ENCODE data around the gene GRIK4. TPM values are rescaled to one million over a fixed set of nuclear protein-coding genes. Genes with fewer than 3 reads are reported as not detected.

The GRIK4 gene
- total and polyA plus RNA-seq, 2 donors from 2014 or later, result 0.25 TPM; not detected in 1

DNA sequence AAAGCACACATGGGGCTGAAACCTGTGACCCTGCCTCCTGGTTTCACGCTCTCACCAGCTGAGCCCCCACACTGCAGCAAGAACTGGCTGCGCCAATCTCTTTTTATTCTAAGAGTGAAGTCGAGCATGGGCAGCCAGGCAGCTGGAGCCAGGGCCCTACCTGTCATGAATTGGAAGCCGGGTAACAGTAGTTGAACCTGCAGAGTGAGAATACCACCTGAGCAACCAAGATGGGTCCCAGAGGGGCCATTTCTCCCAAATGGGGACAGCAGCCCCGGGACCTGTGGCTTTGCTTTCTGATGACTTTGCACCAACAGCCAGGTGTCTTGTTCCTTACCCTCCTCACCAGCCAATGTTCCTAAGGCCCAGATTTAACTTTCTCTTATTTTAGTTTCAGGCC is 178.9 kb downstream of the GRIK4 start:
- Histone ChIP-seq H3K4me3 (ENCODE audit: low read length in 3 of 3) (no peak overlapping the region), H3K27ac (ENCODE audit: low read depth in 2 of 2, low read length in 2 of 2) (no peak overlapping the region), H3K36me3 (ENCODE audit: control insufficient read depth in 2 of 3, insufficient read depth in 3 of 3, low read length in 3 of 3) (no peaks in the 10 kb centered on the region), H3K9ac (ENCODE audit: low read length in 3 of 3) (no peak overlapping the region), H3K9me3 (ENCODE audit: control insufficient read depth in 2 of 3, insufficient read depth in 1 of 3, low read length in 3 of 3) (no peaks in the 10 kb centered on the region), H3K4me1 (ENCODE audit: control insufficient read depth in 2 of 3, insufficient read depth in 2 of 3, low read depth in 1 of 3, low read length in 3 of 3) (no peaks in the 10 kb centered on the region), H3K27me3 (ENCODE audit: control insufficient read depth, insufficient read depth, low read length) (no peaks in the 10 kb centered on the region)
- peak in 1 of 5 donors; percentile 39 for DNase-seq
- intact Hi-C loops (cut with DNase I), result no loop called here
- TF ChIP-seq, protein P1, sequence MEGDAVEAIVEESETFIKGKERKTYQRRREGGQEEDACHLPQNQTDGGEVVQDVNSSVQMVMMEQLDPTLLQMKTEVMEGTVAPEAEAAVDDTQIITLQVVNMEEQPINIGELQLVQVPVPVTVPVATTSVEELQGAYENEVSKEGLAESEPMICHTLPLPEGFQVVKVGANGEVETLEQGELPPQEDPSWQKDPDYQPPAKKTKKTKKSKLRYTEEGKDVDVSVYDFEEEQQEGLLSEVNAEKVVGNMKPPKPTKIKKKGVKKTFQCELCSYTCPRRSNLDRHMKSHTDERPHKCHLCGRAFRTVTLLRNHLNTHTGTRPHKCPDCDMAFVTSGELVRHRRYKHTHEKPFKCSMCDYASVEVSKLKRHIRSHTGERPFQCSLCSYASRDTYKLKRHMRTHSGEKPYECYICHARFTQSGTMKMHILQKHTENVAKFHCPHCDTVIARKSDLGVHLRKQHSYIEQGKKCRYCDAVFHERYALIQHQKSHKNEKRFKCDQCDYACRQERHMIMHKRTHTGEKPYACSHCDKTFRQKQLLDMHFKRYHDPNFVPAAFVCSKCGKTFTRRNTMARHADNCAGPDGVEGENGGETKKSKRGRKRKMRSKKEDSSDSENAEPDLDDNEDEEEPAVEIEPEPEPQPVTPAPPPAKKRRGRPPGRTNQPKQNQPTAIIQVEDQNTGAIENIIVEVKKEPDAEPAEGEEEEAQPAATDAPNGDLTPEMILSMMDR (IDR thresholded peaks at IDR 0.05; ENCODE audit: borderline replicate concordance, extremely low read depth, insufficient read depth), result no peak
- FAIRE-seq, result no peak

DNA sequence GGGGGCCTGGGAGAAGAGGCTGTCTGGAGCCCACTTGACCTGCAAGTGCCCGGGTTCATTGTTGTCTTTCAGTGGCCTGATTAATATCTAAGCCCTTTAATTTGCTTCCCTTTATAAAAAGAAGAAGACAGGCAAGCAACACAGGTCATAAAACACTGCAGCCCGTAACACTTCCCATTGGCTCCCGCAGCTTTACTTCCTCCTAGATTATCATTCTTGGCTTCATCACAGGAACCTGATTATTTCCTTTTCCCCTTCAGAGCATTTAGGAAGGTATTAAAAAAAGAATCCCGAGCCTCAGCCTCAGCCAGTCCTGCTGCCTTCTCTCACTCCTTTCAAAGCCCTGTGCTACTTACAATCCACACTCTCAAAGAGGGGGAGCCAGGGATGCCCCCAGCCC is 183.2 kb downstream of the GRIK4 start:
- H3K4me1 ChIP-seq (ENCODE audit: control insufficient read depth in 2 of 3, insufficient read depth in 2 of 3, low read depth in 1 of 3, low read length in 3 of 3), result no peaks in the 10 kb centered on the region
- H3K4me3 ChIP-seq (ENCODE audit: low read length in 3 of 3), result no peak overlapping the region
- H3K27ac ChIP-seq (ENCODE audit: low read depth in 2 of 2, low read length in 2 of 2), result no peak overlapping the region
- H3K27me3 ChIP-seq (ENCODE audit: control insufficient read depth, insufficient read depth, low read length), result no peaks in the 10 kb centered on the region
- H3K9ac ChIP-seq (ENCODE audit: low read length in 3 of 3), result no peak overlapping the region
- H3K9me3 ChIP-seq (ENCODE audit: control insufficient read depth in 2 of 3, insufficient read depth in 1 of 3, low read length in 3 of 3), result no peaks in the 10 kb centered on the region
- H3K36me3 ChIP-seq (ENCODE audit: control insufficient read depth in 2 of 3, insufficient read depth in 3 of 3, low read length in 3 of 3), result no peaks in the 10 kb centered on the region
- intact Hi-C loops (cut with DNase I), result no loop called here
- TF ChIP-seq, protein P1 (IDR thresholded peaks at IDR 0.05; ENCODE audit: borderline replicate concordance, extremely low read depth, insufficient read depth), result no peak
- DNase-seq (no peak), FAIRE-seq (no peak)

DNA sequence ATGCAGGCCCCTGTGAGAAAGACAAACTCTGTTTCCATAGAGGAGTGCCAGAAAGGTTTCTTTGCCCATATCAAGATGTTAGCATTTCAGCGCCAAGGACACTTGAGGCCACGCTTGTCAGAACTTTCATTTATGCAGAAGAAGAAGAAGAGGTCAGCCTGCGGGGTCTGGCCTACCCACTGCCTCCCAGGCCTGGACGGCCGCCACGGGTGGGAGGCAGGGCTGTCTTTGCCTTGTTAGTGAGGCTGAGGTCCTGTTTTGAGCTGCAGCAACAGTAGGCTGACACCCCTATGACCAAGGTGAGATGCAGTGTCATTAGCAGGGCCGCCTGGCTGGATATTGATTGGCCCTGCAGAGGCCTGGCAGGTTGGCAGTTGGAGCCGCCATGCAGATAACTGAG is 183.9 kb downstream of the GRIK4 start:
- H3K27me3 ChIP-seq (ENCODE audit: control insufficient read depth, insufficient read depth, low read length), result no peaks in the 10 kb centered on the region
- FAIRE-seq, result no peak
- DNase-seq, result no peak
- H3K4me1 ChIP-seq (ENCODE audit: control insufficient read depth in 2 of 3, insufficient read depth in 2 of 3, low read depth in 1 of 3, low read length in 3 of 3), result no peaks in the 10 kb centered on the region
- no peak overlapping the region for H3K9ac ChIP-seq (ENCODE audit: low read length in 3 of 3)
- TF ChIP-seq, protein P1 (IDR thresholded peaks at IDR 0.05; ENCODE audit: borderline replicate concordance, extremely low read depth, insufficient read depth), result no peak
- no peak overlapping the region for H3K27ac ChIP-seq (ENCODE audit: low read depth in 2 of 2, low read length in 2 of 2)
- no peaks in the 10 kb centered on the region for H3K9me3 ChIP-seq (ENCODE audit: control insufficient read depth in 2 of 3, insufficient read depth in 1 of 3, low read length in 3 of 3)
- no peak overlapping the region for H3K4me3 ChIP-seq (ENCODE audit: low read length in 3 of 3)
- intact Hi-C loops (cut with DNase I), result no loop called here
- H3K36me3 ChIP-seq (ENCODE audit: control insufficient read depth in 2 of 3, insufficient read depth in 3 of 3, low read length in 3 of 3), result no peaks in the 10 kb centered on the region

DNA sequence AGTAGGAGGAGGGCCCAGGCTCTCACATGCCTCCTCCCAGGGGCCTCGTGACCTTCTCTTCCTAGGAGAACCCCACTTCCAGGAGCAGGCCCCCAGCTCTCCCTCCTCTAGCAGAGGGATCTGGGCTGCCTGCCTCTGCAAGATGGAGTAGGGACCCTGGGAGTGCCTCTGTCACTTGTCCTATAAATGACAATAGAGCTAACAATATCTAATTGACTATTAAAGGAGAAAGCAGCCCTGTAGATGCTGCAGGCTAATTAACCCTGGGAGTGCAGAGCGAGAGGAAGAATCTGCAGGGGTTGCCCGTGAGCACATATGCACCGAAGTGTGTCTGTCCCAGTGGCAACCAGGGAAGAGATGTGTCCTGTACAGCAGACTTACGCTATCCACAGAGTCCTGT is 184.4 kb downstream of the GRIK4 start:
- no peak for DNase-seq
- intact Hi-C loops (cut with DNase I), result no loop called here
- H3K9me3 ChIP-seq (ENCODE audit: control insufficient read depth in 2 of 3, insufficient read depth in 1 of 3, low read length in 3 of 3), result no peaks in the 10 kb centered on the region
- H3K27ac ChIP-seq (ENCODE audit: low read depth in 2 of 2, low read length in 2 of 2), result no peak overlapping the region
- no peak for FAIRE-seq
- no peaks in the 10 kb centered on the region for H3K36me3 ChIP-seq (ENCODE audit: control insufficient read depth in 2 of 3, insufficient read depth in 3 of 3, low read length in 3 of 3)
- H3K4me3 ChIP-seq (ENCODE audit: low read length in 3 of 3), result no peak overlapping the region
- no peak overlapping the region for H3K9ac ChIP-seq (ENCODE audit: low read length in 3 of 3)
- H3K4me1 ChIP-seq (ENCODE audit: control insufficient read depth in 2 of 3, insufficient read depth in 2 of 3, low read depth in 1 of 3, low read length in 3 of 3), result no peaks in the 10 kb centered on the region
- TF ChIP-seq, protein P1 (IDR thresholded peaks at IDR 0.05; ENCODE audit: borderline replicate concordance, extremely low read depth, insufficient read depth), result no peak
- no peaks in the 10 kb centered on the region for H3K27me3 ChIP-seq (ENCODE audit: control insufficient read depth, insufficient read depth, low read length)

All from kidney (tissue), 14 donors.